ENCODE measurements around the gene CSPG5. TPM values are rescaled to one million over a fixed set of nuclear protein-coding genes. Genes with fewer than 3 reads are reported as not detected.

Gene CSPG5
- total and polyA plus RNA-seq, 12 donors, result 0.07 to 0.79 (median 0.28) TPM; not detected in 1

DNA sequence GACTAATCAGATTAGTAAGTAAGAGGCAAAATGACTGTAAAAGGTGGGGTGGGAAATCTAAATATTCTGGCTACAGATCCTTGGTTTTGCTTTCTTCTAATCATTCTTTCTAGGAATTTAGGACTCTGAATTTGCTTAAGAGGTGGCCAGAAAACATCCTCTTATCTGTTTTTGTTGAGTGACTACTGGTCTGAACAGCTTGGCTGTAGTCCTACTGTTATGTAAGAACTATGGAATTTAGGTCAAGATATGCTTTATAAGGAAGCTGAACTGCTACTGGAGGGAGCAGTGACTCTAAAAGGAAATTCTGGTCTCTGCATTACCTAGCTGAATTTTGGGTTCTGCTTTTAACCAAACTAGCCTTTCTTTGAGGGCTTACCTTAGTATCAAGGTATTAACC, 33.5 kb upstream of the CSPG5 start:
- TF ChIP-seq, protein P1, sequence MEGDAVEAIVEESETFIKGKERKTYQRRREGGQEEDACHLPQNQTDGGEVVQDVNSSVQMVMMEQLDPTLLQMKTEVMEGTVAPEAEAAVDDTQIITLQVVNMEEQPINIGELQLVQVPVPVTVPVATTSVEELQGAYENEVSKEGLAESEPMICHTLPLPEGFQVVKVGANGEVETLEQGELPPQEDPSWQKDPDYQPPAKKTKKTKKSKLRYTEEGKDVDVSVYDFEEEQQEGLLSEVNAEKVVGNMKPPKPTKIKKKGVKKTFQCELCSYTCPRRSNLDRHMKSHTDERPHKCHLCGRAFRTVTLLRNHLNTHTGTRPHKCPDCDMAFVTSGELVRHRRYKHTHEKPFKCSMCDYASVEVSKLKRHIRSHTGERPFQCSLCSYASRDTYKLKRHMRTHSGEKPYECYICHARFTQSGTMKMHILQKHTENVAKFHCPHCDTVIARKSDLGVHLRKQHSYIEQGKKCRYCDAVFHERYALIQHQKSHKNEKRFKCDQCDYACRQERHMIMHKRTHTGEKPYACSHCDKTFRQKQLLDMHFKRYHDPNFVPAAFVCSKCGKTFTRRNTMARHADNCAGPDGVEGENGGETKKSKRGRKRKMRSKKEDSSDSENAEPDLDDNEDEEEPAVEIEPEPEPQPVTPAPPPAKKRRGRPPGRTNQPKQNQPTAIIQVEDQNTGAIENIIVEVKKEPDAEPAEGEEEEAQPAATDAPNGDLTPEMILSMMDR (IDR thresholded peaks at IDR 0.05), result no peak
- H3K9me3 ChIP-seq, result no peaks in the 10 kb centered on the region
- H3K4me1 ChIP-seq, result peaks cover 0 to 42% (median 21%) of the 10 kb centered on the region in 9 donors
- intact Hi-C loops (cut with DNase I), result no loop called here
- ATAC-seq (peak in 7 of 8 donors; percentile 88 to 94 (median 93)), DNase-seq (no peak)
- H3K27me3 ChIP-seq, result no peaks in the 10 kb centered on the region
- peak overlapping the region in 5 of 10 donors; percentile 36 to 74 (median 49) for H3K27ac ChIP-seq
- H3K36me3 ChIP-seq, result peaks cover 0 to 82% (median 9%) of the 10 kb centered on the region in 9 donors
- no peak overlapping the region for H3K4me3 ChIP-seq

DNA sequence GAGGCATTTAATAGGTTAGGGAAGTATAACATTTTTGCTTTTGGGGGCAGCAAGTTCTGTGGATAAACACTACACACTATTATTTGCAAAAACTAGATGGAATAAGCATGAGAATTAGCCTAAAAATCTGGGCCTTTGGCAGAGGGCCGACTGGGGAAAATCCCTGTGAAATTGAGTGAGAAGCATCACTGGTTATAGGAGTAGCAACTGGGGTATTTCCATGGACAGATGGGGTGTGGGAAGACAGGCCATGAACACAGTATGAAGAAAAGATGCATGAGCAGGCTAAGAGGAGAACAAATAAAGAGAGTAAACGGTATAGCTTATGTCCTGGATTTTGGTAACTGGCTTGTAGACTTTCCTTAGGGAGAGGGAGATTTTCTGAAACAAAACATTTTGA, 32.9 kb upstream of the CSPG5 start:
- H3K9me3 ChIP-seq, result no peaks in the 10 kb centered on the region
- 60 to 63% methylated on average over 2 of the region's 2 CpGs for WGBS, 2 donors
- intact Hi-C loops (cut with DNase I), result no loop called here
- peaks cover 0 to 42% (median 21%) of the 10 kb centered on the region in 9 donors for H3K4me1 ChIP-seq
- H3K36me3 ChIP-seq, result peaks cover 0 to 82% (median 11%) of the 10 kb centered on the region in 9 donors
- peak overlapping the region in 5 of 10 donors; percentile 36 to 74 (median 49) for H3K27ac ChIP-seq
- H3K27me3 ChIP-seq, result no peaks in the 10 kb centered on the region
- H3K4me3 ChIP-seq, result no peak overlapping the region
- TF ChIP-seq, protein P1 (IDR thresholded peaks at IDR 0.05), result no peak
- peak in 3 of 8 donors; percentile 7 to 23 (median 10) for ATAC-seq
- no peak for DNase-seq

DNA sequence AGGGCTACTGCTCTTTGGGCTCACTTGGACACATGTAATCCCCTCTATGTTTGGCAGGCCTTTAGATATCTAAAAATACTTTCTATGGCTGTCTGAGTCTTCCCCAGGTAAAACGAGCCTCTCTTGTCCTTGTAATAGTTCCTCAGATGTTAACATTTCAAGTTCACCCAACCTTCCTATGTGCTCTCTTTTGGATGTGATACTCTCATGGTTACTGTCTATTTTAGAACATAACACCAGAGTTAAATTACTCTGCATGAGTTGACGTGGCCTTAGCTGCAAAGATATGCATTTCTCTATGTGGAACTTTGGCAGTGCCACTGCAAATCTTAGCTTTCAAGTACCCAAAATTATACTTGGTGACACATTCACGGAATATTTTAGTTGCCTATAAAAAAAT, 31.9 kb upstream of the CSPG5 start:
- no peak for DNase-seq
- no peaks in the 10 kb centered on the region for H3K27me3 ChIP-seq
- no peaks in the 10 kb centered on the region for H3K9me3 ChIP-seq
- H3K36me3 ChIP-seq, result peaks cover 0 to 82% (median 14%) of the 10 kb centered on the region in 9 donors
- peak overlapping the region in 6 of 10 donors; percentile 10 to 63 (median 51) for H3K27ac ChIP-seq
- peak in 3 of 8 donors; percentile 35 to 56 (median 50) for ATAC-seq
- WGBS, 2 donors, result 53 to 64% methylated on average over 3 of the region's 3 CpGs
- intact Hi-C loops (cut with DNase I), result no loop called here
- peaks cover 0 to 42% (median 21%) of the 10 kb centered on the region in 9 donors for H3K4me1 ChIP-seq
- TF ChIP-seq, protein P1 (IDR thresholded peaks at IDR 0.05), result no peak
- H3K4me3 ChIP-seq, result no peak overlapping the region

DNA sequence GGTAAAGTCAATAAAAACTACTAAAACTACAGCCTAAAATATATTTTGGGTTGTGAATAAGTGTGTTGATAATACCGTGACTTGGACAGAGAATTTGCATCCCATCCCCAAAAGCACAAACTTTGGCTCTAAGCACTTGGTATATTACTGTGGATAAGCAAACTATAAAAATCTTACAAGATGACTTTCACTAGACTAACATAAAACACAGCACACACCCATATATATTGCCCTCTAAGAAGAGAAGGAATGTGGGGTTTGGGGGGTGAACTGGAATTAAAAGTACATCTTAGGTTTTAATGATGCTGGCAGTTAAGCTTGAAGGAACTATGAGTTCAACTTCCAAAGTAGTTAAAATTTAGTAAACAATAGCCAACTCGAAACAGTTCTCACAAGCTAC, 28.7 kb upstream of the CSPG5 start:
- 87 to 94% methylated on average over 2 of the region's 2 CpGs for WGBS, 2 donors
- Histone ChIP-seq H3K36me3 (peaks cover 0 to 78% (median 14%) of the 10 kb centered on the region in 9 donors), H3K4me1 (peaks cover 0 to 25% (median 15%) of the 10 kb centered on the region in 9 donors), H3K27me3 (no peaks in the 10 kb centered on the region), H3K4me3 (no peak overlapping the region), H3K27ac (no peak overlapping the region), H3K9me3 (no peaks in the 10 kb centered on the region)
- DNase-seq (no peak), ATAC-seq (no peak)
- intact Hi-C loops (cut with DNase I), result no loop called here
- TF ChIP-seq, protein P1 (IDR thresholded peaks at IDR 0.05), result no peak

All from heart right ventricle (tissue), 16 donors.